GM21825 (cell line): ENCODE measurements around the gene ATP5MC2.
"Not testable (repeated sequence)": the region's sequence is repeated elsewhere in the genome, so short reads cannot be mapped to it uniquely, and the experiment has no call there.

ENCODE experiments used
- ATAC-seq: cut with Tn5 transposase; IDR thresholded peaks from one replicate; pipeline ENCODE4 v1.9.1; 2021; ENCODE audit warnings: mild to moderate bottlenecking, moderate library complexity; ENCODE audit not compliant: unreplicated experiment

The ATP5MC2 gene

GRCh38 chr12:53653595-53653994, 22.3 kb downstream of the ATP5MC2 start:
- no peak for ATAC-seq

GRCh38 chr12:53652366-53652765, 23.5 kb downstream of the ATP5MC2 start:
- no peak for ATAC-seq

DNA sequence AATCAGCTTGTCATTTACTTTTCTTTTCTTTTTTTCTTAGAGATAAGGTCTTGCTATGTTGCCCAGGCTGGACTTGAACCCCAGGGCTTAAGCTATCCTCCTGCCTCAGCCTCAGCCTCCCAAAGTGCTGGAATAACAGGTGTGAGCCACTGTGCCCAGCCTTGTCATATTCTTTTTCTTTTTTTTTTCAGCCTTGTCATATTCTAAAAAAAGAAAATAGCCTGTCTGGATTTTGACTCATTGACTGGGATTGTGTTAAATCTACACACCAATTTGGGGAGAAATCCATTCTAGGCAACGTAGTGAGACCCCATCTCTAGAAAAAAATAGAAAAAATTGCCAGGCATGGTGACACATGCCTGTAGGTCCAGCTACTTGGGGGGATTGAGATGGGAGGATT, 24.1 kb downstream of the ATP5MC2 start:
- no peak for ATAC-seq

DNA sequence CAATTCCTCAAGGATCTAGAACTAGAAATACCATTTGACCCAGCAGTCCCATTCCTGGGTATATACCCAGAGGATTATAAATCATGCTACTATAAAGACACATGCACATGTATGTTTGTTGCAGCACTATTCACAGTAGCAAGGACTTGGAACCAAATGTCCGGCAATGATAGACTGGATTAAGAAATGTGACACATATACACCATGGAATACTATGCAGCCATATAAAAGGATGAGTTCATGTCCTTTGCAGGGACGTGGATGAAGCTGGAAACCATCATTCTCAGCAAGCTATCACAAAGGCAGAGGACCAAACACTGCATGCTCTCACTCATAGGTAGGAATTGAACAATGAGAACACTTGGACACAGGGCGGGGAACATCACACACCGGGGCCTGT, 29.6 kb downstream of the ATP5MC2 start:
- ATAC-seq: not testable (repeated sequence)

- no peak for ATAC-seq
Observed at GRCh38 chr12:53645165-53645564, 30.7 kb downstream of the ATP5MC2 start.

DNA sequence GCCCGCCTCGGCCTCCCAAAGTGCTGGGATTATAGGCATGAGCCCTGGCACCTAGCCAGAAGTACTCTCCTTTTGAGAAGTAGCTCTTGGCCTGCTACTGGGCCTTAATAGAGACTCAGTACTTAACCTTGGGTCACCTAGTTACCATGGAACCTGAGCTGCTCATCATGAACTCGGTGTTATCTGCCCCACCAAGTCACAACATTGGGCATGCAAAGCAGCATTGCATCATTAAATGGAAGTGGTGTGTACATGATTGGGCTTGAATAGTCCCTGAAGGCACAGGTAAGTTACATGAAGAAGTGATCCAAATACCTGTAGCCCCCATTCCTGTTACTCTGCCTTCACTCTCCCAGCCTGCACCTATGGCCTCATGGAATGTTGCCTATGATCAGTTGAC, 31.8 kb downstream of the ATP5MC2 start:
- no peak for ATAC-seq

DNA sequence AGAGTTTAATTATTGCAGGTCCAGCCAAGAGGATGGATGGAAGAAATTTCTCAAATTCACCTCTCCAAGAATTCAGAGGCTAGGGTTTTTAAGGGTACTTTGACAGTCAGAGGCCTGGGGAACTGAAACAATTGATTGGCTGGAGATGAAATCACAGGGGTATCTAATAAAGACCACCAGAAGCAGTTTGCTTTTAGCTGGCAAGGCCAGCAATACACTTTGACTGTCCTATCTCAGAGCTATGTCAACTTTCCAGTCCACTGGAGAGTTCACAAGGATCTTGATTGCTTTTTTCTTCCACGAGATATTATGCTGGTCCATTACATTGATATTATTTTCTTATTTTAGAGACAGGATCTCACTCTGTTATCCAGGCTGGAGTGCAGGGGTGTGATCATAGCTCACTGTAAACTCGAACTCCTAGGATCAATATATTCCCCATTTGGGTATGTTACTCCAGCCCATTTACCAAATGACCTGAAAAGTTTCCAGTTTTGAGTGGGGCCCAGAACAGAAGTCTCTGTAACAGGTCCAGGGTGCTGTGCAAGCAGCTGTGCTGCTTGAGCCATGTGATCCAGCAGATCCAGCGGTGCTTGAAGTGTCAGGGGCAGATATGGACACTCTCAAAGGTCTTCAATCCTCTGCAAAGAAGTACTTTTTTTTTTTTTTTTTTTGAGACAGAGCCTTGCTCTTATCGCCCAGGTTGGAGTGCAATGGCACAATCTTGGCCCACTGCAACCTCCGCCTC, 32.5 kb downstream of the ATP5MC2 start:
- ATAC-seq: no peak

- ATAC-seq: no peak
Observed at GRCh38 chr12:53638057-53638456, 37.8 kb downstream of the ATP5MC2 start.

DNA sequence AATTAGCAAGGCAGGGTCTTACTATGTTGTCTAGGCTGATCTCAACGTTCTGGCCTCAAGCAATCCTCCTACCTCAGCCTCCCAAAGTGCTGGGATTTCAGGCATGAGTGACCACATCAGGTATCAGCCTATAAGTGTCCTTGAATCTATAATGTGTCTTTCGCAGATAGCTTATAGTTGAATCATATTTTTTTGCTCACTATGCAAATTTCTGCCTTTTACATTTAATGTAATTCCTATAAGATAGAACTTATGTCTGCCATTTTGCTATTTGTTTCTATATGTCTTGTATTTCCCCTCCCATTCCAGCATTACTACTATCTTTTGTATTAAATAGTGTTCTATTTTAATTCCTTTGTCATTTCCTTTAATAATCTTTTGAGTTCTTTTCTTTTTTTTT, 39.2 kb downstream of the ATP5MC2 start:
- no peak for ATAC-seq

DNA sequence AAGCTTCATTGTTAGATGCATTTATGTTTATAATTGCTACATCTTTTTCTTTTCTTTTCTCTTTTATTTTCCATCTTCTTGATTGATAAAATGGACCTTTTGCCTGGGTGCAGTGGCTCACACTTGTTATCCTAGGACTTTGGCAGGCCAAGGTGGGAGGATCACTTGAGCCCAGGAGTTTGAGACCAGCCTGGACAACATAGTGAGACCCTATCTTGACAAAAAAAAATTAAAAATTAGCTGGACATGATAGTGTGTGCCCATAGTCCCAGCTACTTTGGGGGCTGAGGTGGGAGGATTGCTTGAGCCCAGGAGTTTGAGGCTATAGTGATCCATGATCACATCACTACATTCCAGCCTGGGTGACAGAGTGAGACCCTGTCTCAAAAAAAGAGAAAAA, 40.2 kb downstream of the ATP5MC2 start:
- ATAC-seq: not testable (repeated sequence)

GRCh38 chr12:53631721-53632120, 44.2 kb downstream of the ATP5MC2 start:
- no peak for ATAC-seq

DNA sequence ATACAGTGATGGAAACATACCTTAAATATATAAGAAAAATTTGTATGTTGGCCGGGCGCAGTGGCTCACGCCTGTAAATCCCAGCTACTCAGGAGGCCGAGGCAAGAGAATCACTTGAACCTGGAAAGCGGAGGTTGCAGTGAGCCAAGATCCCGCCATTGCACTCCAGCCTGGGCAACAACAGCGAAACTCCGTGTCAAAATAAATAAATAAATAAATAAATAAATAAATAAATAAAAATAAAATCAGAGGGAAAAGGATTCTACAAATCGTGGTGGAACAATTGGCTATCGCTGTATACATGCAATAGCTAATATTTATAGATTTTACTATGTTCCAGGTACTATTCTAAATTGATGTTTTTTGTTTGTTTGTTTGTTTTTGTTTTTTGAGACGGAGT, 48.0 kb downstream of the ATP5MC2 start:
- ATAC-seq: no peak

DNA sequence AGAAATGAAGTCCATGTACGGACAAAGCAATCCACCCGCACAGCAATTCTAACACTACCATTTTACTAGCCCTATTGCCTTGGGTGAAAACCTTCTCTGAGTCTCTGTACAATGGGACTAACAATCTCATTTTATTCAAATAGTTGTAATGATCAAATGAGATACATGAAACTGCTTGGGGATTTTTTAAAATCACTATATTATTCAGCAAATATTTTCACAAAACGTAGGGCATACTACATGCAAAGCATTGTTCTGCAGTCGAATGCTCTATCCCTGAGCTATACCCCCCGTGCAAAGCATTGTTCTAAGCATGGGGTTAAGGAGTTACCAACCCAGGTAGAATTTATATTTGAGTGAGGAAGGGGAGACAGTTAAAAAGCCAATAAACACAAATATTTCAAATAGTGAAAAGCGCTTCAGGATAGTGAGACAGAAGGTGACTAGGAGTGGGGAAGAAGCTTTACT, 49.1 kb downstream of the ATP5MC2 start:
- ATAC-seq: no peak

DNA sequence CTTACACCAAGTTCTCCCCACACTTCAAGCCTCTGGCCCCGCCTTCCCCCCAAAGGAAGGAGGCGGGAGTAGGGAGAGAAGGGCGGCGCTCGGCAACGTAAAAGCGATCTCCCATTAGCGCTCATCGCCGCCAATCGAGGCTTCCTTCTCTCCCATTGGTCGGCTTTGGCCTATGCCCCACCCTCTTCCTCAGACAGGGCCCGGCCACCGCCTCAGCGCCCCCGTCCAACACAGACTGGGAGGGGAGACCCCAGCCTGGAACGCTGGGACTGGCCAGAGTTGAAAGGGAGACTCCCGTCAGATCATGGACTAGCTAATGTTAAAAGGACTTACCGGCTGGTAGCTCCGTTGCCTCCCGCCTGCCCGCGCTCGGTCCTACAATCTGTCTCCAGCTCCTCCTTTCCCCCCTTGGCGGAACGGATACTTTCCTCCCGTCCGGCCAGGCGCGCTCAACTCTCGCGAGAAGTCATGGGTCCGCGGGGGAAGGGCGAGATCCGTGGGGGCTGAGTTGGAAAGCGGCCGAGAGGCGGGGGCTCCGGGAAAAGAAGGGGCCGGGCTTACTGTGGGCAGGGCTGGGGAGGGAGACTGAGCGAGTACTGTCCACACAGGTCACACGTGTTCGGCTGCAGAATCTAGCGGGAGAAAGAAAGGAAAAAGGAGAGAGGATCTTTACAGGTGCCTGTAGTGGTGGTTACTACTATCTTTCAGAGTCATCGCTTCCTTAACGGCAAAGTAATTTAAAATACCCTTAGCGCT, 49.8 kb downstream of the ATP5MC2 start, which contains the start of gene ATF7:
Gene ATF7 (minus strand): TSS at position 437 of the 756 bp plus-strand sequence. CDS start 25,382 bp downstream, outside the sequence.
- ATAC-seq: peak; percentile 91

DNA sequence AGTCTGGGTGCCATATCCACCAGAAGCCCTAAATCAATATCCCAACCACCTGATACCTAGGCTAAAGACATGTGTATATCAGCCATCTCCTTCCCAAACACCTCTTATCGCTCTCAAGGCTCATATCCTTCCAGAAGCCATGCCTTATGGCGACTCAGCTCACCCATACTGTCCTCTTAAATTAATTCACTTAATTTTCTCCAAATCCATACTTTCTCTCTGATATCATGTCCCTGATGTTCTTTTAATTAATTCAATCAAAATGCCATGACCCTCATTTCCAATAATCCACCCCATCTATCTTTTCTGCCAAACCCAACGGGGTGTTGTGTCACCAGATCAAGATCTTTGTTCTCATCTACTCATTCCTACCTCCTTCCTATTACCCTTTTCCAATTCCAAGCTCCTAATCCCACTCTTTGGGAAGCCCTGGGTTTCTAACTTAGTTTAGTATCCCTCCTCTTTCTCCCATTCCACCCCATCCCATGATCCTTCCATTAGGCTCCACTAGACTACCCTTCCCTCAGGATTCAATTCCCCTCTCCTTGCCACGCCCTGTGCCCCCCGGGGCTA, 50.4 kb downstream of the ATP5MC2 start:
- no peak for ATAC-seq

- ATAC-seq: no peak
Observed at GRCh38 chr12:53624956-53625355, 50.9 kb downstream of the ATP5MC2 start.

DNA sequence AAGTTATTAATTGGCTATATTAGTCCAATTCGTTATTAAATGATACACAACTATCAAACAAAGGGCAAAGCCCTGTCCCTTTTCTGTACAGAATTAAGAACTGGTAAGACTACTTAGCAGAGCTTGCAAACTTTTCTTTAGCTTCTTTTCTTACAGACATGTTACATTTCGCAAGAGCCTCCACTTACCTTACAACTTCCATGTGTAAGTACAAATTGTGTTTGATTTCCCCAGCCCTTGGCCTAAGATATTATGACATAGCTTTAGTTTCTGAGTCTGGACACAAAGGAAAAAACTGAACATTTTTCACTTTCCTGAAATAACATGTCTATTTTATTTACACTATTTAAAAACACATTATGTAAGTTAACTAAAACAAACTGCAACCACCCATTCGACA, 51.4 kb downstream of the ATP5MC2 start:
- no peak for ATAC-seq

- no peak for ATAC-seq
Observed at GRCh38 chr12:53623548-53624385, 52.1 kb downstream of the ATP5MC2 start.

DNA sequence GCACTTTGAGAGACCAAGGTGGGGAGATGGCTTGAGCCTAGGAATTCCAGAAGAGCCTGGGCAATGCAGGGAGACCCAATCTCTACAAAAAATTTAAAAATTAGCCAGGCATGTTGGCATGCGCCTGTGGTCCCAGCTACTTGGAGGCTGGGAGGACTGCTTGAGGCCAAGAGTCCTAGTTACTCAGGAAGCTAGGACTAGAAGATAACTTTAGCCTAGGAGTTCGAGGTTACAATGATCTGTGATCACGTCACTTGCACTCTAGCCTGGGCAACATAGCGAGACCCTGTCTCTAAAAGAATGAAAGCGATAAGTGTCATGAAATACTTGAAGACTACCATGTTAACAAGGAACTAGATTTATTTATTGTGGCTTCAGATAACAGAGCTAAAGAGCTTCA, 53.2 kb downstream of the ATP5MC2 start:
- no peak for ATAC-seq

GRCh38 chr12:53618275-53618674, 57.6 kb downstream of the ATP5MC2 start:
- ATAC-seq: no peak

- no peak for ATAC-seq
Observed at GRCh38 chr12:53617700-53618099, 58.2 kb downstream of the ATP5MC2 start.
